Urinary bladder (tissue), 4 donors: ENCODE results near the gene ATPAF1. TPM values are rescaled to one million over a fixed set of nuclear protein-coding genes. Genes with fewer than 3 reads are reported as not detected.
"Not testable (repeated sequence)": the region's sequence is repeated elsewhere in the genome, so short reads cannot be mapped to it uniquely, and the experiment has no call there.

Experiments used
- DNase-seq: peaks from one replicate; pipeline ENCODE4 v3.0.0-alpha.2; 2015; ENCODE audit errors: extremely low spot score
- H3K27ac ChIP-seq: one replicate; pipeline ENCODE4 v1.5.1; 2013; ENCODE audit warnings: low read depth, mild to moderate bottlenecking, moderate library complexity
- H3K36me3 ChIP-seq: one replicate; pipeline ENCODE4 v1.6.1; 2013; ENCODE audit warnings: mild to moderate bottlenecking, moderate library complexity; ENCODE audit not compliant: insufficient read depth
- H3K4me1 ChIP-seq: one replicate; pipeline ENCODE4 v1.6.1; 2013; ENCODE audit warnings: mild to moderate bottlenecking, moderate library complexity; ENCODE audit not compliant: insufficient read depth
- H3K4me3 ChIP-seq: one replicate; pipeline ENCODE4 v1.5.1; 2013; ENCODE audit warnings: low read depth, low read length
- WGBS: extraction: QIAGEN DNeasy Blood & Tissue Kit; methylation state at CpG from one replicate; pipeline ENCODE4 v1.1.7; 2013; 5-methylcytosine and 5-hydroxymethylcytosine counted together
- polyA plus RNA-seq: library from polyadenylated mRNA; stranded (reverse); fragments of 200-250 nt; gene quantifications from one replicate; pipeline ENCODE4 v1.2.3, GENCODE V29; 2013
- total RNA-seq: library from RNA; depleted of rRNA; stranded (reverse); fragments of >200 nt; gene quantifications from one replicate; pipeline ENCODE4 v1.2.3, GENCODE V29; 2014
- donor health status: healthy with polysubstance abuse.
- donor health status: healthy.

The ATPAF1 gene, protein sequence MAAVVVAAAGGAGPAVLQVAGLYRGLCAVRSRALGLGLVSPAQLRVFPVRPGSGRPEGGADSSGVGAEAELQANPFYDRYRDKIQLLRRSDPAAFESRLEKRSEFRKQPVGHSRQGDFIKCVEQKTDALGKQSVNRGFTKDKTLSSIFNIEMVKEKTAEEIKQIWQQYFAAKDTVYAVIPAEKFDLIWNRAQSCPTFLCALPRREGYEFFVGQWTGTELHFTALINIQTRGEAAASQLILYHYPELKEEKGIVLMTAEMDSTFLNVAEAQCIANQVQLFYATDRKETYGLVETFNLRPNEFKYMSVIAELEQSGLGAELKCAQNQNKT
- 33.3 TPM for total RNA-seq
- 36.3 TPM for polyA plus RNA-seq

DNA sequence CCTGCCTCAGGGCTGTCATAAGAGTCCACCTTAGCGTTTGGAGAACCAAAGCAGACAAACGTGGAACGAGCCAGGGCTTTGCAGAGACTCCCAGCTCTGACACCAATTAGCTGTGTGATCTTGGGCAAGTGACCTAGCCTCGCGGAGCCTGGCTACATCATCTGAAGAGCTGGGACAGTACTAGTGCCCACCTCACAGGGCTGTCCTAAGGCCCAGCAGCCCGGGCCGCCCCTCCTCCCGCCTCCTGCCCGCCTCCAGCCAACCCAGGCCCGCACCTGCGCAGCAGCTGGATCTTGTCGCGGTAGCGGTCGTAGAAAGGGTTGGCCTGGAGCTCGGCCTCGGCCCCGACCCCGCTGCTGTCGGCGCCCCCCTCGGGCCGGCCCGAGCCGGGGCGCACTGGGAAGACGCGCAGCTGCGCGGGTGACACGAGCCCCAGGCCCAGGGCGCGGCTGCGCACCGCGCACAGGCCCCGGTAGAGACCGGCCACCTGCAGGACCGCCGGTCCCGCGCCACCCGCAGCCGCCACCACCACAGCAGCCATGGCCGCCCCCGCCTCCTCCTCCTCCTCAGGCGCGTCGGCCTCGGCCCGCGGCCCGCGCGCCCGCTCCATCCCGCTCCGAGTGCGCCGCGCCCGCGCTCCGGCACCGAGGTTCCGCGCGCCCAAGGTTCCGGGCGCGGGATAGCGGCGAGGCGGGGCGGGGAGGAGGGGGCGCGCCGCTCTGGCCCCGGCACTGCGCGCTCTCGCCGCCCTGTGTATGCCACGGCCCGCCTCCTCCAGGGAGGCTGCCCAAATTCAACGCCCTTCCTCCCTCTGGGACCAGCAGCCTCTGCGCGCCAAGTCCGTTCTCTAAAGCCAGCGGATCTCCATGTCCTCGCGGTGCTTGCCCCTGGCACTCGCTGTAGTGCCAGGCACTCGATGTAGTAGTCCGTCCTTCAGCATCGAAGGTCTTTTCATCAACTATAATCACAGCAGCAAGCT, at the start of gene ATPAF1:
Gene ATPAF1, minus strand, starts transcription at position 583 of the 979 bp plus-strand sequence. Its CDS starts 42 bp downstream, at position 541.
- DNase-seq, result no peak
- WGBS, result under 1% methylated on average over 96 of the region's 96 CpGs
- Histone ChIP-seq H3K27ac (peak within 1 kb of the TSS; percentile 44), H3K4me3 (peak within 1 kb of the TSS; percentile 94), H3K36me3 (peaks cover 3% of the 10 kb centered on the region), H3K4me1 (no peaks in the 10 kb centered on the region)

DNA sequence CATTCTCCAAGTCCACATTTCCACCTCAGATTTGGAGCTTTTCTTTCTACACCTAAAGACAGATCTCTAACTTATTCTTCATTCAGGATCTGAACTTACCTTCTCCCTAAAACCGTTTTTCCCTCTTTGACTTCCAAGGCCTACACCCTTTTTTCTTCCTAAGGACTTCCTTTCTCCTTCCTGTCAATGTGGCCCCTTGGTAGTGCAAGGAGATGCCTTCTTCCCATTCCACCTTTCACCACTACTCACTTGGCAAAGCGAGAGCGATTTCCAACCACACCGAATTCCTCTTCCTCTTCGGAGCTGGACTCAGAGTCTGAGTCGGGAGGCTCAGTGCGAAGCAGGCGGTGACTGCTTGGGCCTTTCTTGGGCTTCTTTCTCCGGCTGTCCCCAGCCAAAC, 49.5 kb upstream of the ATPAF1 start:
- Histone ChIP-seq H3K4me3 (peak overlapping the region; percentile 93), H3K36me3 (no peaks in the 10 kb centered on the region), H3K27ac (no peak overlapping the region), H3K4me1 (peaks cover 3% of the 10 kb centered on the region)
- no peak for DNase-seq
- 67% methylated on average over 9 of the region's 9 CpGs for WGBS

DNA sequence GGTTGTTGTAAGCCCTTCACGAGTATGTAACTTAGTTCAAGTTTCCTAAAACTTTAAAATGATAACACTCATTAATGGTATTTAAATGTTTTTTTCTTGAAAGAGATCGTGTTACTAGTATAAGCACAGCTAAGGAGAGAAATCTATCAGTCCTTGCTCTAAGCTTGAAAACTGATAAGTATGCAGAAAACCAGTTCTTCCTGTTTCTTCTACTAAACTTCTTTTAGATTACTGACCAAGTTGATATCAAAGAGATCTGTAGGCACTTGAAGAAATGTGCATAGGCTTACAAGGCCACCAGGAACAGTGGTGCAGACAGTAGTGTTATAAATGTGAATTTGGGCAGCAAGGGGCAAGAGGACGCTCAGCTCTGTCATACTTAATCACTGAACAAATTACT, 46.8 kb upstream of the ATPAF1 start:
- Histone ChIP-seq H3K4me1 (peaks cover 3% of the 10 kb centered on the region), H3K4me3 (no peak overlapping the region), H3K36me3 (peaks cover 3% of the 10 kb centered on the region), H3K27ac (no peak overlapping the region)
- no peak for DNase-seq
- 76% methylated on average over 3 of the region's 3 CpGs for WGBS

DNA sequence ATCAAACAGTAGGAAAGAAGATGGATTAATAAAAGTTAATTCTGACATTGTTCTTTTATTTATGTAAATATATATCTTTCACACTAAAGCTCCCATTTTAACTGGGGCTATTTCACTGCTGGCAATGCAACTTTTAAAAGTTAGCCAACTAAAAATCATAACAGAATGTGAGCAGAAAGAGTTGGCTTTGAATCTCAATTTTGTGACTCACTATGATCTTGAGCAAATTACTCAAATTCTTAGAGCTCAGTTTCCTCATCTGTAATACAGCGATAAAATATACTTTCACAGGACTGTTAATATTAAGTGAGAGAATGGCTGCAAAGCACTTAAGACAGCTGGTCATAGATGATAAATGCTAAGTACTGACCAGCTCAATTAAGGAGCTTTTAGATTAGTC, 40.0 kb upstream of the ATPAF1 start:
- peaks cover 11% of the 10 kb centered on the region for H3K36me3 ChIP-seq

DNA sequence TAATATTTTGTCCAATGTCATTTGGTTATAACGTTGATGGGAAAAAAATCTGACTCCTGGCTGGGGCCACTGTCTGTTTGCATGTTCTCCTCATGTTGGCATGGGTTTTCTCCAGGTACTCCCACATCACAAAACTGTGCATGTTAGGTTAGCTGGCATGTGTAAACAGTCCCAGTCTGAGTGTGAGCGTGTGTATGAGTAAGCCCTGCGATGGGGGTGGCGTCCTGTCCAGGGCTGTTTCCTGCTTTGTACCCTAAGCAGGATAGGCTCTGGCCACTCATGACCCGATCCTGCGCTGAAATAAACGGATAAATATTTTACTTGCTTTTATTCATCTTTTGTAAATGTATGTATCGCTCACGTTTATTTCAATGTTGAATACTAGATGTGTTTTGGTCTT, 37.2 kb upstream of the ATPAF1 start:
- WGBS, result 85% methylated on average over 9 of the region's 9 CpGs
- H3K36me3 ChIP-seq, result peaks cover 8% of the 10 kb centered on the region

More for the DNA sequence above, 40.0 kb upstream of the ATPAF1 start:
- Histone ChIP-seq H3K4me1 (no peaks in the 10 kb centered on the region), H3K27ac (no peak overlapping the region), H3K4me3 (no peak overlapping the region)
- no peak for DNase-seq
- 95% methylated on average over 1 of the region's 1 CpG for WGBS

DNA sequence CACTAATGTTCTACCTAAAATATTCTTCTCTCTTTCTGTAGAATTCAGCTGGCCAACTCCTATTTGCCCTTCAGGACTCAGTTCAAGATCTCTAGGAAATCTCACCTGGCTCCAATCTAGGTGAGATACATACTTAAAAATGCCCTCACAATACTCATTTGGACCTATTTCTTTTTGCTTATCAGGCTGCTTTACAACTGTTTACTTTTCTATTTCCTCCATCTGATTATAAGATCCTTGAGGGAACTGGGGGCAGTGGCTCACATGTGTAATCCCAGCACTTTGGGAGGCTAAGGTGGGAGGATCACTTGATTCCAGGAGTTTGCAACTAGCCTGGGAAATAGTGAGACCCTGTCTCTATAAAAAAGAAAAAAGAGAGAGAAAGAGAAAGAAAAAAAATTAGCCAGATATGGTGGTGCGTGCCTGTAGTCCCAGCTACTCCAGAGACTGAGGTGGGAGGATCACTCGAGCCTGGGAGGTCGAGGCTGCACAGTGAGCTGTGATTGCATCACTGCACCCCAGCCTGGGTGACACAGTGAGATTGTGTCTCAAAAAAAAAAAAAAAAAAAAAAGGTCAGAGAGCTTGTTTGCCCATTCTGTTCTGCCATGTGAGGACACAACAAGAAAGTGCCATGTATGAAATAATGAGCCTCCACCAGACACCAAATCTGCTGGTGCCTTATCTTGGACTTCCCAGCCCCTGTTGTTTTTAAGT, 35.9 kb upstream of the ATPAF1 start:
- peaks cover 1% of the 10 kb centered on the region for H3K4me1 ChIP-seq
- H3K4me3 ChIP-seq, result no peak overlapping the region
- no peak overlapping the region for H3K27ac ChIP-seq
- DNase-seq, result no peak
- WGBS, result 89% methylated on average over 3 of the region's 3 CpGs
- peaks cover 8% of the 10 kb centered on the region for H3K36me3 ChIP-seq

More for the DNA sequence above, 37.2 kb upstream of the ATPAF1 start:
- DNase-seq, result no peak
- Histone ChIP-seq H3K4me3 (no peak overlapping the region), H3K4me1 (peaks cover 1% of the 10 kb centered on the region), H3K27ac (no peak overlapping the region)

DNA sequence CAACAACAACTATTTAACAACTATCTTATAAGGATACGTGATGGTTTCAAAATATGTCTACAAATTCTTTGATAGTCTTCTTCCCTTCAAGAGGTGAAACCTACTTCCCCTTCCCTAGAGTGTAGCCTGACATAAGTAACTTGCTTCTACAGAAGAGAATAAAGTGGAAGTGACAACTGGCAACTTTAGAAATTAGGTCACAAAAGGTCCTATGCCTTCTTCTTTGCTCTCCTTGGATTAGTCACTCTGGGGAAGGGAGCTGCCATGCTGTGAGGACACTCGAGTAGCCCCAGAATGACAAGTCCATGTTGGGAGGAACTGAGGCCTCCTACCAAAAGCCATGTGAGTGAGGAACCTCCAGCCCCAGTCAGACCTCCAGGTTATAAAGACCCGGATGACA, 31.5 kb upstream of the ATPAF1 start:
- no peak for DNase-seq
- Histone ChIP-seq H3K36me3 (peaks cover 3% of the 10 kb centered on the region), H3K4me1 (peaks cover 1% of the 10 kb centered on the region), H3K4me3 (no peak overlapping the region), H3K27ac (no peak overlapping the region)
- 61% methylated on average over 3 of the region's 3 CpGs for WGBS

DNA sequence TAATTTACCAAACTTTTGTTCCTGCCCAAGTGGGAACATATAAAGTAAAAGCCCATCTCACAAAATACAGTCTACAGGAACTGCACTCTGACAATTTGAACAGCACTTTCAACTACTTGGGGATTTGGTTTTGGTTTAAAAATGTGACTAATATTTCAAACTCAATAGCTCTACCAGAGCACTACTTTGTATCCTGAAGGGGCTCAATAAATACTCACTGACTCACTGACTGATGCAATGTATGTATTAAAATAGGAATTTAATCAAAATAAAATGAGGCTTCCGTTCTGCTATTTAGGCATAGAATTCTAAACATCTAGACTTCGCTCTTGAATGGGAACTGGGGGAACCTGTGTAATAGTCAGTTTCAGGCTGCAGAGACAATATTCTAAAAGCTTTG, 28.9 kb upstream of the ATPAF1 start:
- Histone ChIP-seq H3K4me1 (peaks cover 1% of the 10 kb centered on the region), H3K27ac (no peak overlapping the region), H3K4me3 (no peak overlapping the region), H3K36me3 (no peaks in the 10 kb centered on the region)
- WGBS, result 96% methylated on average over 2 of the region's 2 CpGs
- DNase-seq, result no peak

DNA sequence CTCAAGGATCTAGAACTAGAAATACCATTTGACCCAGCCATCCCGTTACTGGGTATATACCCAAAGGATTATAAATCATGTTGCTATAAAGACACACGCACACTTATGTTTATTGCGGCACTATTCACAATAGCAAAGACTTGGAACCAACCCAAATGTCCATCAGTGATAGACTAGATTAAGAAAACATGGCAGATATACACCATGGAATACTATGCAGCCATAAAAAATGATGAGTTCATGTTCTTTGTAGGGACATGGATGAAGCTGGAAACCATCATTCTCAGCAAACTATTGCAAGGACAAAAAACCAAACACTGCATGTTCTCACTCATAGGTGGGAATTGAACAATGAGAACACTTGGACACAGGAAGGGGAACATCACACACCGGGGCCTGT, 26.5 kb upstream of the ATPAF1 start:
- not testable (repeated sequence) for H3K4me3 ChIP-seq, H3K27ac ChIP-seq, DNase-seq, H3K36me3 ChIP-seq, H3K4me1 ChIP-seq
- WGBS, result over 99% methylated on average over 4 of the region's 4 CpGs

DNA sequence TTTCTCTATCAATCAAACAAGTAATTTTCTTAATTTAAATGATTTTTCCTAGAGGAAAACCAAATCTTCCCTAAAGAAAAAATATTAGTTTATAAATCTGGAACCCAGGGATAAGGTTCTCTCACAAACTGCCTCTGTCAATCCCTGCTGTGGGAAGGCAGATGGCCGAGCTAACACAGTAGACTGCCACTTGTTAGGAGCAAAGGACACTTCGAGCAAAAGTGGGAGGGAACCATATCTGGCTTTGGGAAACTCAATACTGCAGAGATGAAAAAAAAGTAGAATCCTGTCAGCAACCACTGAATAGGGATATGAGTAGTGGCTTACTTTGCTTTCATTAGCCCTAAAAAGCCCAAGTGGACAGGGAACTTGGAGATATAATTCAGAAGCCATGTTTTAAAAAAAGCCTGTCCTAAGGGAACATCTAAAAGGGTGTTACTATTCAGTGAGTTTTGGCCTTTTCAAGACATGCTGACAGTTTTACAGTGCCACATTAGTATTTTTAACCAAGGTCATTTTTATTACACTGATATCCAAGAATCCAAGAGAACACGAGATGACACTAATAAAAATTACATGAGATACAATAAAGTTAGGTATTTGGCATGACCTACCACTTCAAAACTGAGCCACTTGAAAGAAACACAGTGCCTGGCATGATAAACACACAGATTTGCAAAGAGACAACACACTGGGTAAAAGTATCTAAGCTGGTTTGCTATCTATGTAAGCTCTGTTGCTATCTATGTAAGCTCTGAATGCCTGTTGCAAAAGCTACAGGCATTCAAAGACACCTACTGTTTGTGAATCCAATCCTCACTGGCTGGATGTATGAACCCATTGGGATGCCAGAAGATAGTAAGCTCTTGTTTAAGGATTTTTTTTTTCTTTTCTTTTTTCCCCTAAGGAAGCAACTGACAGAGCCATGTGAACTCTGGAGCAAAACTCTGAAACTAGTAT, 24.9 kb upstream of the ATPAF1 start:
- Histone ChIP-seq H3K36me3 (peaks cover 4% of the 10 kb centered on the region), H3K27ac (no peak overlapping the region), H3K4me1 (no peaks in the 10 kb centered on the region), H3K4me3 (no peak overlapping the region)
- no peak for DNase-seq
- WGBS, result 49% methylated on average over 3 of the region's 3 CpGs

DNA sequence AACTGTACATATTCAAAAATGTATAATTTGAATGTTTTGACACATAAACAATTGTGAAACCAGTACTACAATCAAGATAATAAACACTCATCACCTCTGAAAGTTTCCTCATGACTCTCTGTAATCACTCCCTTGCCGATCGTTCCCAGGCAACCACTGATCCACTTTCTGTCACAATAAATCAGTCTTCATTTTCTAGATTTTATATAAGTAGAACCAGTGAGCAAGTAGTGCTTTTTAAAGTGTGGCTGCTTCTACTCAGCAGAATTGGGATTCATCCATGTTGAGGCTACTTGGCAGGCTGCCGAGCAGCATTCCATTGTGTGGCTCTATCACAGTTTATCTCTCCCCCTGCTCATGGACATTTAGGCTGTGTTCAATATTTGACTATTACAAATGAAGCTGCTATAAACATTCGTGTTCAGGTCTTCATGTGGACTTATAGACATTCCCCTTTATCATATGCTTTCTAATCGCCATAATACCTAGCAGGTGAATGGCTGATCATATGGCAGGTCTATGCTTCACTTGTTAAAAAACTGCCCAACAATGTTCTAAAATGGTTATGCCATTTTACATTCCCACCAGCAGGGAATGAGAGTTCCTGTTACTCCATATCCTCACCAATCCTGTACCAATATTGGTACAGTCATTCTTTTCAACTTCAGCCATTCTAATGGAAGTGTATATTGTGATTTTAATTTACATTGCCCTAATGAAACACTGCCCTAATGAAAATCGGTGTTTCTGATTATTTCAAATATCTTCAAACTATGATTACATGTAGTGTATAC, 24.0 kb upstream of the ATPAF1 start:
- DNase-seq, result no peak
- WGBS, result 56% methylated on average over 6 of the region's 6 CpGs
- H3K4me3 ChIP-seq, result no peak overlapping the region
- H3K27ac ChIP-seq, result no peak overlapping the region
- peaks cover under 1% of the 10 kb centered on the region for H3K4me1 ChIP-seq
- H3K36me3 ChIP-seq, result peaks cover 6% of the 10 kb centered on the region

DNA sequence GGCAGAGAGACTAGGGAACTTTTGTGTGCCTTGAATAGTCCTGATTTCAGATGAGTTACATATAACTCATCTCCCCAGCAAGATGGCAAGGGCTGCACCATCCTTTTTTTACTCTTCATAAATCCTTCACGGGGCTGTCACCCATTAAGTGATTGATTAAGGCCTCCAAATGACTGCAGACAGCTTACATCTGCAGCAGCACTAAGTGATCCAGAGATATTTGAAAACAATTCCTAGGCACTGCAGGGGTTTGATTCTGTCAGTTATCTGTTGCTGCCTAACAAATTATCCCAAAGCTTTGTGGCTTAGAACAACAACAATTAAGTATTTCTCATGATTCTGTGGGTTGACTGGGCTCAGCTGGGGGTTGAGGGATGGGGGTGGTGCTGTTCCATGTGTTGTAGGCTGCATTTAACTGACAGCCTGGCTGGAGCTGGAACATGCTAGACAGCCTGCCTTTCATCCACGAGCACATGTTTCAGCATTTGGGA, 22.8 kb upstream of the ATPAF1 start:
- no peak for DNase-seq
- peaks cover 6% of the 10 kb centered on the region for H3K36me3 ChIP-seq
- peaks cover 4% of the 10 kb centered on the region for H3K4me1 ChIP-seq
- no peak overlapping the region for H3K4me3 ChIP-seq
- no peak overlapping the region for H3K27ac ChIP-seq
- over 99% methylated on average over 2 of the region's 2 CpGs for WGBS
